Measurements from ENCODE around the gene MAGEA3.

- TF ChIP-seq POLR2AphosphoS5 (IDR thresholded peaks at IDR 0.05), result no peak
- TF ChIP-seq CTCF (IDR thresholded peaks at IDR 0.05), result no peak
- no peak for TF ChIP-seq EP300 (IDR thresholded peaks at IDR 0.05)
These were observed 34.8 kb downstream of the MAGEA3 start, which contains the start of the genes CSAG1 and MAGEA12 for GRCh38 chrX:152733261-152733975.
